Body of pancreas (tissue), 4 donors: Measurements from ENCODE around the gene MZF1.

Source experiments
- CTCF ChIP-seq, 7 experiments: fragments of 450-650 bp in 4 of 7; fragments of 200-600 bp in 3 of 7; sonication (generic) in 3 of 7; IDR thresholded peaks; one replicate each; pipeline ENCODE4 v1.5.1; 2016 to 2019; ENCODE audit warnings: antibody characterized with exemption in 7 of 7
- POLR2A ChIP-seq, 3 donors: fragments of 450-650 bp; IDR thresholded peaks; one replicate each; pipeline ENCODE4 v1.6.1; 2016; ENCODE audit warnings: antibody characterized with exemption in 3 of 3, mild to moderate bottlenecking in 2 of 3

- TF ChIP-seq CTCF (IDR thresholded peaks at IDR 0.05) (no peak), POLR2A (IDR thresholded peaks at IDR 0.05) (peak; percentile 52 to 82 (median 79))
Measured at GRCh38 chr19:58554494-58555368, 18.4 kb downstream of the MZF1 start, which contains the start of gene CHMP2A.
